CD4-positive, alpha-beta T cell (primary cell): ENCODE data around the gene FOXC1. TPM values are rescaled to one million over a fixed set of nuclear protein-coding genes. Genes with fewer than 3 reads are reported as not detected.

Experiments
- ATAC-seq: fragments of 200-7000 bp; cut with Tn5 transposase; one replicate; pipeline ENCODE4 v1.10.0; 2022; ENCODE audit warnings: mild to moderate bottlenecking; ENCODE audit not compliant: poor library complexity
- CTCF ChIA-PET: fragments of 350-600 bp; sonication (Branson Sonifier 250); formaldehyde crosslinking; loops from one replicate; lab custom pipeline; 2021; ENCODE audit warnings: antibody characterized with exemption, inconsistent platforms; lab: Charles Lee
- POLR2A ChIA-PET: fragments of 350-600 bp; sonication (Branson Sonifier 250); formaldehyde crosslinking; loops from one replicate; lab custom pipeline; 2021; ENCODE audit warnings: antibody characterized with exemption, inconsistent platforms; lab: Charles Lee
- DNase-seq, 14 experiments: peaks; one replicate each; pipeline ENCODE4 v3.0.0-alpha.2; 2013 to 2020; ENCODE audit warnings: mixed read lengths in 2 of 14
- H3K27ac ChIP-seq, 2 donors: one replicate each; pipeline versions ENCODE4 v1.5.1 to v1.7.0; 2013; ENCODE audit warnings: low read length in 2 of 2, low read depth in 1 of 2, mild to moderate bottlenecking in 1 of 2
- H3K27me3 ChIP-seq, 2 experiments: 1 replicate in 1 of 2; 2 replicates in 1 of 2; pipeline versions ENCODE4 v1.6.1 to v1.7.0; 2013; ENCODE audit warnings: low read length in 2 of 2, control low read depth in 1 of 2, mild to moderate bottlenecking in 1 of 2, moderate library complexity in 1 of 2; ENCODE audit not compliant: insufficient read depth in 2 of 2, control insufficient read depth in 1 of 2
- H3K36me3 ChIP-seq: one replicate; pipeline ENCODE4 v1.6.1; 2013; ENCODE audit warnings: low read length, control low read depth; ENCODE audit not compliant: insufficient read depth
- H3K4me1 ChIP-seq: one replicate; pipeline ENCODE4 v1.6.1; 2013; ENCODE audit warnings: low read length, control low read depth; ENCODE audit not compliant: insufficient read depth
- H3K4me3 ChIP-seq: one replicate; pipeline ENCODE4 v1.5.1; 2013; ENCODE audit warnings: mild to moderate bottlenecking, low read length, moderate library complexity
- H3K9me3 ChIP-seq, 2 experiments: 1 replicate in 1 of 2; 2 replicates in 1 of 2; pipeline versions ENCODE4 v1.6.1 to v1.7.0; 2013; ENCODE audit warnings: low read length in 2 of 2, mild to moderate bottlenecking in 2 of 2, control low read depth in 1 of 2, moderate library complexity in 1 of 2; ENCODE audit not compliant: control insufficient read depth in 1 of 2, insufficient read depth in 1 of 2
- H3K27ac Mint-ChIP-seq: one replicate; pipeline ENCODE4 v1.8.0; 2020; ENCODE audit warnings: mixed read lengths
- H3K27me3 Mint-ChIP-seq: one replicate; pipeline ENCODE4 v1.8.0; 2021; ENCODE audit warnings: mixed read lengths
- H3K36me3 Mint-ChIP-seq: one replicate; pipeline ENCODE4 v1.8.0; 2021; ENCODE audit warnings: low read depth, mixed read lengths
- H3K4me1 Mint-ChIP-seq: one replicate; pipeline ENCODE4 v1.8.0; 2021; ENCODE audit warnings: low read depth, mixed read lengths
- H3K4me3 Mint-ChIP-seq: one replicate; pipeline ENCODE4 v1.8.0; 2020; ENCODE audit warnings: mild to moderate bottlenecking, mixed read lengths
- H3K9me3 Mint-ChIP-seq: one replicate; pipeline ENCODE4 v1.8.0; 2020; ENCODE audit warnings: mixed read lengths
- CTCF ChIP-seq: fragments of 200-600 bp; IDR thresholded peaks from one replicate; pipeline ENCODE4 v1.8.0; 2022; ENCODE audit warnings: antibody characterized with exemption, mild to moderate bottlenecking
- intact Hi-C, 2 experiments: fragments of 100-400 bp; cut with DNase I in 1 of 2; cut with micrococcal nuclease in 1 of 2; formaldehyde crosslinking; loops; one replicate each; pipeline versions ENCODE4 v1.15.1 to v1.9.0; 2023 to 2025; cut with DNase I, micrococcal nuclease
- total RNA-seq, 174 experiments: library from RNA in 2 of 174; stranded (reverse) in 2 of 174; gene quantifications; one replicate each; pipeline ENCODE4 v1.2.3 and lab custom pipeline; 2021 to 2026

FOXC1 gene
- total RNA-seq, 2 experiments from 2014 or later: not detected

DNA sequence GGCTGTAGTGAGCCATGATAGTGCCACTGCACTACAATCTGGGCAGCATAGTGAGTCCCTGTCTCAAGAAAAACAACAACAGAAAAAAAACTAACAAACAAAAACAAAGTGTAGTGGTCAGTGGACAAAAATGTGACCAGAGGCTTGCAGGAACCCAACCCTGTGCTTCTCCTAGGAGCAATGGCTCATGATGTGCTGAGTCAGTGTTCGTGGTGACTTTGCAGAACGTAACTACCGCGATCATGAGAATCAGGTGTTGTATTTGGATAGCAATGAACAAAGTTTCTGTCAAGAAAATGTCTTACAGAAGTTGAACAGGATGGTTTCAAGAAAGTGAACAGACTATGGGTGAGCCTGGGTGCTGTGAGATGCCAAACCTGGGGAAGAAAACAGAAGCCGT lies 18.5 kb upstream of the FOXC1 start:
- no peaks in the 10 kb centered on the region for H3K9me3 Mint-ChIP-seq
- intact Hi-C loops: no loop called here
- Histone ChIP-seq H3K9me3 (no peaks in the 10 kb centered on the region), H3K4me1 (peaks cover 6% of the 10 kb centered on the region), H3K27ac (no peak overlapping the region), H3K27me3 (peaks cover 8 to 17% of the 10 kb centered on the region in 2 experiments), H3K36me3 (no peaks in the 10 kb centered on the region), H3K4me3 (no peak overlapping the region)
- CTCF ChIA-PET: no interaction called here
- TF ChIP-seq CTCF: no peak
- POLR2A ChIA-PET: no interaction called here
- peaks cover 40% of the 10 kb centered on the region for H3K27me3 Mint-ChIP-seq
- H3K27ac Mint-ChIP-seq: no peak overlapping the region
- H3K4me1 Mint-ChIP-seq: peaks cover 7% of the 10 kb centered on the region
- no peaks in the 10 kb centered on the region for H3K36me3 Mint-ChIP-seq
- DNase-seq (no peak), ATAC-seq (no peak)
- no peak overlapping the region for H3K4me3 Mint-ChIP-seq

DNA sequence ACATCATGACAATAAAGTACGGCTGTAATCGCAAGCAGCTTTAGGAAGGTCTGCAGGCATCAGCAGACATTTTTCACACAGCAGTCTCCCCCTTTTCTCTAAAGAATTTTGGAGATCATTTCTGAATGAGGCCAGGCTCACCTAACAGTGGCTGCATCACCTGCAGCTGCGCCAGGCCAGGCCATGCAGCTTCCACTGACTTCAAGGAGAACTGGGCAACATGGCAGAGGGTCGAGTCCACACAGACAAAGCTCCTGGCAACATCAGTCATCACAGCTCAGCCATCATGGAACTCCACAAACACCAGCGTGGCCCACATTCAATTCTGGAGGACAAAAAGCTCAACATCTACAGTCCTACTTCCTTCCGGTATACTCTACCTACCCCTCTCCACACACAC lies 17.8 kb upstream of the FOXC1 start:
- Histone ChIP-seq H3K4me1 (peaks cover 8% of the 10 kb centered on the region), H3K9me3 (no peaks in the 10 kb centered on the region), H3K4me3 (no peak overlapping the region), H3K36me3 (no peaks in the 10 kb centered on the region), H3K27me3 (peaks cover 8 to 17% of the 10 kb centered on the region in 2 experiments), H3K27ac (no peak overlapping the region)
- intact Hi-C loops: no loop called here
- DNase-seq: no peak
- ATAC-seq: no peak
- Mint-ChIP-seq H3K4me3 (no peak overlapping the region), H3K27me3 (peaks cover 45% of the 10 kb centered on the region), H3K36me3 (no peaks in the 10 kb centered on the region), H3K9me3 (no peaks in the 10 kb centered on the region), H3K4me1 (peaks cover 8% of the 10 kb centered on the region), H3K27ac (no peak overlapping the region)
- no peak for TF ChIP-seq CTCF
- CTCF ChIA-PET: interaction anchor here (0.6 kb wide), 1 partner anchor 151 kb away, joined by 3 read pairs; no protein-coding TSS in a partner anchor
- POLR2A ChIA-PET: no interaction called here

DNA sequence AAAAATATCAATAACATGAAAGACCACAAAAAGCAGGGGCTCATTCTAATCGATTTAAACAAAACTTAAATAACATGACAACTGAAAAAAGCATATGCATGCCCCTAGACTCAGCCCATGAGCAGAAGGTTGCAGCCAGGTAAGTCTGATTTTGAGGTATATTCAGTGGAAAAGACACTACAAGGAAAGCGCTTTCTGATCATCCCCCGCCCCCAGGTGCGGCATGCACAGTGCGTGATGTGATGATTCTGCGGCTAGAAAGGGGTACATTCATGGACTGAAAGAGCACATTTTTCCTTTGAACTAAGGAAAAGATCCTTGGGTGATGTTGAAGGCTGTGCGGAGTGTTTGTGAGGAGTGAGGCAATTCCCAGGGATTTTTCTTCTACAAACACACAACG lies 16.9 kb upstream of the FOXC1 start:
- peaks cover 12 to 25% of the 10 kb centered on the region in 2 experiments for H3K27me3 ChIP-seq
- CTCF ChIA-PET: no interaction called here
- POLR2A ChIA-PET: no interaction called here
- DNase-seq (no peak), ATAC-seq (no peak)
- no peaks in the 10 kb centered on the region for H3K9me3 Mint-ChIP-seq
- peaks cover 50% of the 10 kb centered on the region for H3K27me3 Mint-ChIP-seq
- H3K36me3 Mint-ChIP-seq: no peaks in the 10 kb centered on the region
- TF ChIP-seq CTCF: no peak
- H3K4me1 ChIP-seq: peaks cover 8% of the 10 kb centered on the region
- H3K4me3 ChIP-seq: no peak overlapping the region
- intact Hi-C loops: no loop called here
- H3K9me3 ChIP-seq: no peaks in the 10 kb centered on the region
- no peak overlapping the region for H3K27ac Mint-ChIP-seq
- no peak overlapping the region for H3K27ac ChIP-seq
- peaks cover 8% of the 10 kb centered on the region for H3K4me1 Mint-ChIP-seq
- H3K36me3 ChIP-seq: no peaks in the 10 kb centered on the region
- H3K4me3 Mint-ChIP-seq: no peak overlapping the region
